ENCODE measurements around the gene C11orf16.
"Not testable (repeated sequence)": the region's sequence is repeated elsewhere in the genome, so short reads cannot be mapped to it uniquely, and the experiment has no call there.

Gene C11orf16

GRCh38 chr11:8881585-8881984 lies 51.2 kb downstream of the C11orf16 start:
- DNase-seq = not testable (repeated sequence)

GRCh38 chr11:8878771-8879170 lies 54.0 kb downstream of the C11orf16 start:
- DNase-seq = no peak

GRCh38 chr11:8873741-8874405 lies 58.9 kb downstream of the C11orf16 start:
- DNase-seq = no peak

DNA sequence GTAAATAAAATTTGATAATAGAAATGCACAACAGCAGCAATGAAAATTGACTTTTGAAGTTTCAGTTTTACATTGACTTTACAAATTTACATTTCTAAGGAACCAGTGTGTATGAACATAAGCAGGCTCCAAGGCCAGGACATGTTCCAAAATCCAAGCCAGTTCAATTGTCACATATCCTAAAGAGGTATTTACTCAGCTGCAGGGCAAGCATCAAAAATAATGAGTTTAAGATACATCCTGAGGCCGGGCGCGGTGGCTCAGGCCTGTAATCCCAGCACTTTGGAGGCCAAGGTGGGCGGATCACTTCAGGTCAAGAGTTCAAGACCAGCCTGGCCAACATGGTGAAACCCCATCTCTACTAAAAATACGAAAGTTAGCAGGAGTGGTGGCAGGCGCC lies 60.8 kb downstream of the C11orf16 start:
- no peak for DNase-seq

- DNase-seq = peak; percentile 52 to 55
These were observed 61.5 kb downstream of the C11orf16 start for GRCh38 chr11:8871171-8871775.

DNA sequence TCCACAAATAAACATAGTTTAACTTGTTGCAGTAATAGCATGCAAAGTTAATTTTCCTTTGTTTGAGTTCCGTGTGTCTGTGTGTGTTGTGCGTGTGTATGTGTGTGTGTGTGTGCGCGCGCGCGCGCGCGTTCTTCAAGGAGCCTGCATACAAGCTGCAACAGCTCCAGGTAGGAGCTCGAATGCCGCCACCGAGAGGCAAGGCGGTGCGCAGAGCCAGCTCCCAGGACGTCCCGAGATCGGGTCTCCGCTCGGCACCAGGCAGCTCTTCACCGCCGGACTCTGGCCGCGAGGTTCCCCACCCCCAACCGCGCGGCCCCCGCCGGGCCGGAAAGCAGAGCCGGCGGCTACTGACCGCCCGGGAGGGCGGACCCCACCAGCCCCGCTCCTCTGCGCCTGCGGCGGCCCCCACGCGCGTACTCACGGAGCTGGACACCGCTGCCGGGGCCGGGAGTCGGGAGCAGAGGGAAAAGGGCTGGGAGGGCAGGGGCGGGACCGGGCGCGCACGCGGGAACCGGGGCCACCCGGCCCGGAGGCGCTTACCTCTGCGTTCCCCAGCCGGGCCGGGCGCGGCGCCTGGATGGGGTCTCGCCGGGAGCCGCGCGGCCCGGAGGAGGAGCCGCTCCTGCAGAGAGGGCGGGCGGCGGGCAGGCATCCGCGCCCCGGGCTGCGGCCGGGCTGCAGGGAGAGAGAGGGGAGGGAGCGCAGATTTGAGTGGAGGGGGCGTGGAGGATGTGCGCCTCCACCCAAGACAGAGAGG lies 62.2 kb downstream of the C11orf16 start:
- peak in 1 of 2 experiments; percentile 53 for DNase-seq
